DMS153 treated with DMSO at 0.1 percent for 48 hours (cell line): ENCODE results near the gene ABTB1.
"Not testable (repeated sequence)": the region's sequence is repeated elsewhere in the genome, so short reads cannot be mapped to it uniquely, and the experiment has no call there.

Experiments used
- DNase-seq: peaks from one replicate; lab custom pipeline; 2025; ENCODE audit not compliant: unreplicated experiment; lab: John Stamatoyannopoulos, UW

The ABTB1 gene

DNA sequence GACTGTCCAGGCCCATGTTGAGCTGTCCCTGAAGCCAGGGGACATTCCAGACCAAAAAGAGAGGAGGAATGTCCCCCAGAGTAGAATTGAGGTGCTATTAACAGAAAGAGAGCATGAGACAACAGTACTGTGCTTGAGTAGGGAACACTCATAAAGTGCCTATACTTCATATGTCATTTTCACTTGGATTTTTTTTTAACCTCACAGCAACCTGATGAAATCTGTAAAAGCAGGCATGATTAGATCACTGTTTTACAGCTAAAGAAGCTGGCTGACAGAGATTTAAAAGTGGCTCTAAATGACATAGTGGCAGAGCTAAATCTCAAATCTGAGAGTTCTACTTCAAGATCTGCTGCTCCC is 24.9 kb upstream of the ABTB1 start:
- DNase-seq = no peak

DNA sequence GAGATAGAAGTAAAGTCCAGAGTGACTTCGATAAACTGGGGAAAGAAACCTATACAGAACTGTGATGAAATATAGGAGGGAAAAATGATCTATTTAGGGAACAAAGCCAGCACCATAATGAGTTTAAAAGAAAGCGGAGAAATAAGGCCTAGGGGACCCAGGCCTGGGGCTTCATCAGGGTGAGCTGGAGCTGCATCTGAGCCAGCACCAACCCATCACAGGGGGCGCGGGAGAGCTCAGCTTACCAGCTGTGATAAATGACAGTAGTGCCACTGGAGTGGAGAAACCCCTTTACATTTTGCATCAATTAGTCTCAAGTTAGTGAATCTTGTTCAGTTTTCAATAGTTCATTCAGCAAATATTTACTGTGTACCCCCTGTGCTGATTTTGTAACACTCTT is 22.5 kb upstream of the ABTB1 start:
- no peak for DNase-seq

DNA sequence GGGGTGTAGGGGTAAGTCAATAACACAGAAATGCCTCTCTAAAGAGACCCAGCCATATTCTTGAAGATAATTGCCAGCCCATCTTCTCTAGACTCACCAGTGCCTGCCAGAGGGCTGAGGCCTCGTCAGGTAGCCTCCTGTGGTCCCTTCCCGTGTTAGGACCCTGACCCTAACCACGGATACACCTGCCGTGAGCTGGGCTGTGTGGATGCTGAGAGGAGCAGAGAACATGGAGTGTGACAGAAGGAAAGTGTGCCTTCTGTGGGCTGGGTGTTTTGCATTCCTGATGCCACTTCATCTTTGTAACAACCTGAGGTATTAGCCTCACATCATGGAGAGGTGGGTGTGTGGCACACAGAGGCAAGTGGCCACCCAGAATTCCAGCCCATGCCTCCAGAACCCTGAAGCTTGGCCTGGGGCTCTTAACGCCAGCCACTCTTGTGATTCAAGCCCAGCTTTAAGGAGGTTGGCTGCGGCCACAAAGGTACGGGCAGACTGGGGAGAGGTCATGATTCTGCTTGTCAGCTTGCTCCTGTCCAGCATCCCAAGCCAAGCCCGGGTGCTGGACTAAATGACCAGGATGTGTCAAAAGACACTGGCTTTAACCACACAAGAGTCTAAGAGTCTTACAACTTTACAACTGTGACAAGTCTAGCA is 21.1 kb upstream of the ABTB1 start:
- no peak for DNase-seq

GRCh38 chr3:127652246-127652995 is 20.3 kb upstream of the ABTB1 start:
- no peak for DNase-seq

- no peak for DNase-seq
These were observed 18.4 kb upstream of the ABTB1 start for GRCh38 chr3:127654374-127654773.

DNA sequence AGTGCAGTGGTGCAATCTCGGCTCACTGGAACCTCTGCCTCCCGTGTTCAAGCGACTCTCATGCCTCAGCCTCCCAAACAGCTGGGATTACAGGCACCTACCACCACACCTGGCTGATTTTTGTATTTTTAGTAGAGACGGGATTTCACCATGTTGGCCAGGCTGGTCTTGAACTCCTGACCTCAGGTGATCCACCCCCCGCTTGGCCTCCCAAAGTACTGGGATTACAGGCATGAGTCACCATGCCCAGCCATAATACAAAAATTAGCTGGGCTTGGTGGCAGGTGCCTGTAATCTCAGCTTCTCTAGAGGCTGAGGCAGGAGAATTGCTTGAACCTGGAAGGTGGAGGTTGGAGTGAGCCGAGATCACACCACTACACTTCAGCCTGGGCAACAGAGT is 17.8 kb upstream of the ABTB1 start:
- DNase-seq = not testable (repeated sequence)

DNA sequence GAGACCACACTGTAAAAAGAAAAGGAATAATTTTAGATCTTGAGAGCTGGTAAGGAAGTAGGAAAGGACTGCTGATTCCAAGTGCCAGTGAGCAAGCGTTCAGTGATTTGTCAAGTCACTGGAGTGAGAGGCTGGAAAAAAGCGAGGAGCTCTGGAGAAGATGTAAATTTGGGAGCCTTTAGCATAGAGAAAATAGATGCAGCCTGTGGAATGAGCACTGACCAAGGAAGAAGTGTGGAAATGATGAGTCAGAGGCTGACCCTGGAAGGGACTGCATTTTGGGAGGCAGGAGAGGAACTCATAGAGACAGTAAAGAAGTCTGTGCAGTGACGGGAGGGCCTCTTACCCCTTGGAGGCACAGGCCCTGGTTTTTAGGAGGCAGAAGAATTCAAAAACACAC is 17.1 kb upstream of the ABTB1 start:
- DNase-seq = no peak

DNA sequence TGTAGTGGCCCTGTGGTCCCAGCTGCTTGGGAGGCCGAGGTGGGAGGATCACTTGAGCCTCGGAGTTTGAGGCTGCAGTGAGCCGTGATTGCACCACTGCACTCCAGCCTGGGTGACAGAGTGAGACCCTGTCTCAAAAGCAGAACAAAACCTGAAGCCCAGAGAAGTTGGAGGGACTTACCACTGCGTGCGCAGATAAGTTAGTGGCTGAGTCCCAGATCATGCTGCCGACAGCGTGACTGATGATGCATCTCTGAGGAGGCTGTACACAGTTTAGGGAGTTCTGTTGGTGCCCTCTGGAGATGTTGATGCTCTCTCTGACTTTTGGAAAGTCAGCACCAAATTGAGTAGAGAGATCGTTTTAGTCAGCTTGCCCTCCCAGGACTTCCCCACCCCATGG is 15.8 kb upstream of the ABTB1 start:
- DNase-seq = no peak

DNA sequence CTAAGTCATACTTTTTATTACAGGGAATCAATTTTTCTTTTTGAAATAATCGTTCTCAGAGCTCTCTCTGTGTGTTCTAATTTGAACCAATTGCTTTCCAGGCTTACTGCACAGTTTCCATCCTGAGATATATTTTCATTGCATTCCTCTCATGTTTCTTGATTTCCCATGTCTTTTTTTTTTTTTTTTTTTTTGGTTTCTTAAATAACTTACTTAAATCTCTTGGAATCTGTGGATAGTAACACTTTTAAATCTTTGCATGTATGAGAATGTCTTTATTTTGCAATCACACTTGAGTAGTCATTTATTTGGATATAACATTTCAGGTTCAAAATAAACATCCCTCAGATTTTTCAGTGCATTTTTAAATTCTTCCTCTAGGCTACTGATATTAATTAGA is 14.5 kb upstream of the ABTB1 start:
- no peak for DNase-seq

GRCh38 chr3:127660621-127661251 is 12.0 kb upstream of the ABTB1 start:
- DNase-seq = no peak

- DNase-seq = no peak
These were observed 11.2 kb upstream of the ABTB1 start for GRCh38 chr3:127661600-127661999.

DNA sequence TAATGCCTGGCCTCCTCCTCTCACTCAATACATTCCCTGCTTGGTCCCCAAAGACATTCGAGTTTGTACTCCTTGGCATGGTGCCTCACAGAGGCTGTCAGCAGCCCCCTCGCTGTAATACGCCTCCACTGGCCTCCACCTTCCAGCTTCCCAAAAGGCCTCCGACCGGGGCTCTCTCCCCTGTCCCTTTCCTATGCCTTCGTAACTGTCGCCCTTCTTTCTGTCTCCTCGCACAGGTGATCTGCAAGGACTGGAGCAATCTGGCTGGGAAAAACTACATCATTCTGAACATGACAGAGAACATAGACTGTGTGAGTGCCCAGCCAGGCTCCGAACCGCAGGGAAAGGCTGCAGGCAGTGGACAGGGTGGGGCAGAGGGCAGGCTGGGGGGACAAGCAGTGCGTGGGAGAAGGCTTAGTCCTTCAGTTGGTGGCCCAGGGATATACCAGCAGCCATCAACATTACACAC is 10.7 kb upstream of the ABTB1 start:
- DNase-seq = no peak

DNA sequence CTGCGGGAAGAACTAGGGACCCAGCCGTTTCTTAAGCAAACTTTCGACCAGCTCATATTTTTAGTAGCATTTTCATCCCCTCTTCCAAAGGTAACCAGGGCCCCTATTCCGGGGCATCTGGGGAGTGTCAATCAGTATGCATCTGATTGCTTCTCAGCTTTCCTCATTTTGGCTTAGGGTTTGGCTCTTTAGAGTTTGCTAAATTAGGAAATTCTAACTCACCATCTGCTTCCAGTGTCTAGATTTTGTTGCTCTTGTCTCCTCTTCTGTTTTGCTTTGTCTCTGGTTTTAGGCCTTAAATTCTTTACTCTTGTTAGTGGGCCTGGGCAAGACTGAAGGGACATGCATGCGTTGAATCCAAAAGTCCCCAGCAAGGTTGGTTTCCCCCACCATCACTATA is 9.6 kb upstream of the ABTB1 start:
- DNase-seq = no peak

DNA sequence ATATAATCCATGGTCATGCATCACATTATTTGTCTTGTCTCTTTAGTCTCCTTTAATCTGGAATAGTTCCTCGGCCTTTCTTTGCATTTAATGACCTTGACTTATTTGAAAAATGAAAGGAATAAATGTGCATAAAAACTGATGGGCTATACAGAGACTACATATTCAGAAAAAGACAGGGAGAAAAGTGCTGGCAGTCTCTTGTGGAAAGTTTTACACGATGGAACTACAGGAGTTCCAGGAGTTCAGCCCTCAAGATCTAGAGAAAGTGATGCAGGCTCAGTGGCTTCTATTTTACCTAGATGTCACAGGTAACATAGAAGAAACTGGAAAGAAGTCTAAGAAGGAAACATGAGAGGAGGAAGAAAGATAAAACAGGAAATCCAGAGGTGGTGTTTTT is 7.6 kb upstream of the ABTB1 start:
- no peak for DNase-seq

DNA sequence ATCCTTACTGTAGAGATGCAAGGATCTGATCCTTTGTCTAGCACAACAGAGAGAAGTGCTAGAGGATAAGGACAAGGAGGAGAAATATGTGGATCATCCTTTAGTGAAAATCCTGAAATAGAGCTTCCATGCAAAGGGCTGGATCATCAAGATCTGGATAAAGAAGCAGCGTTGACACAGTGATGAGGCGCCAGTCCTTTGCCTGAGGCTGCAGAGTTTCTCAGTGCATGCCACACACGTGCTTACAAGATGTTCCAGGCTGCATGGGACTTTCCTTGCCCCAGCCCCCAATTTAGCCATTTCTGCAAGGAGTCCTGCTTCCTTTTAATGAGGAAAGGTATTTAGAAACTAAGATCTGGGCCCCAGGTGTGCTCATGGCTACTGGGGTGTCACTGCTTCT is 7.2 kb upstream of the ABTB1 start:
- no peak for DNase-seq

GRCh38 chr3:127666676-127667075 is 6.1 kb upstream of the ABTB1 start:
- DNase-seq = no peak

DNA sequence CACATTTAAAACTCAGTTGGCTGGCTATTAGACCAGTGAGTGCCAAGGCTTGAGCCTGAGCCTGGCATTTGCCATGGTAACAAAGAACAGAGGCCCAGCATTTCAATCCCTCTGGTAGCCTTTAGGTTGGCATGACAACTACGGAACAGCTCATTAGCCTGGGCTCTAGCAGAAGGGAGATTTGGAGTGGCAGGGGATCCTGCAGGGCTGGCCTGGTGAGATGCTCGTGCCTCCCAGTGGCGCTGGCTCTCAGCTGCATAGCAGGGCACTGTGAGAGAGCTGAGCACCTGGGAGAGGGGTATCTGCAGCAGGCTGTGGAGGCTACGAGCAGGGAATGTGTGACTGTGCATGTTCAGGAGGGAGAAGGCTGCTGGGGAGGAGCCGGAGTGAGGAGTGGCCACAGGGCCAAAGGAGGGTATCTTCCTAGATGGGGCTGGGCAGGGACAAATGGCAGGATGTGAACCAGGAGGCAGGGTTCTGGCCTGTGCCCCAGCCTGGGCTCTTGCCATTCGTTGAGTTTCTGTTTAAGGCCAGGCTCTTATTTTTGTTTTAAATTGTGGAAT is 5.6 kb upstream of the ABTB1 start:
- DNase-seq = no peak

GRCh38 chr3:127668906-127669305 is 3.8 kb upstream of the ABTB1 start:
- DNase-seq = no peak

GRCh38 chr3:127669541-127670228 is 3.1 kb upstream of the ABTB1 start:
- DNase-seq = no peak

DNA sequence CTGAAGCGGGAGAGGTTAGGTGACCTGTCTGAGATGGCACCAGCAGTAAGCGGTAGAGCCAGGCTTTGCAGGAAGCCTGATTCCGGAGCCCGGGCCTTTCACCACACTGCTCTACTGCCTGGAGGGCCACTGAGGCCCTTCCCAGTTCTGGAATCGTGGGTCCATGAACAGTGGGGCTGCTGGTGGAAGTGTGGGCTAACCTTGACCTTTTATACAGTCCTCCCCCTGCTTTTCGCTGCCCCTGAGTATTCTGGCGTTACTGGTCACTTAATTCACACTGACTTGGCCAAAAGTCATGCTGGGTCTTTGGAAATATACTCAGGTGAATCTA is 2.6 kb upstream of the ABTB1 start:
- no peak for DNase-seq

GRCh38 chr3:127670761-127671522 is 1.8 kb upstream of the ABTB1 start:
- DNase-seq = no peak
